A673 (cell line): ENCODE data around the gene ZBTB12.

Source experiments
- CTCF ChIP-seq: fragments of 300-800, 200-600 bp; sonication (generic); conservative IDR thresholded peaks from 2 replicates; pipeline ENCODE4 v1.5.1; 2017; ENCODE audit warnings: low read depth, mild to moderate bottlenecking, antibody characterized with exemption, low read length, moderate library complexity, mixed read lengths
- EZH2 ChIP-seq: fragments of 200-600 bp; sonication (generic); IDR thresholded peaks from 2 replicates; pipeline ENCODE4 v1.6.1; 2017; ENCODE audit warnings: borderline replicate concordance, low read depth, mild to moderate bottlenecking, mixed read lengths, antibody characterized with exemption, low read length; ENCODE audit not compliant: poor library complexity, severe bottlenecking

- TF ChIP-seq CTCF (peak; percentile 90), EZH2 (no peak)
These were observed 13.3 kb downstream of the ZBTB12 start for GRCh38 chr6:31888276-31889258.
